ENCODE results near the gene SRI.

GRCh38 chr7:88233828-88234227 lies 14.0 kb upstream of the SRI start:
- TF ChIP-seq CTCF (IDR thresholded peaks at IDR 0.05) (no peak), POLR2A (IDR thresholded peaks at IDR 0.05) (no peak)

All from esophagus squamous epithelium (tissue), 4 donors.